Measurements from ENCODE around the gene TMUB2. TPM values are rescaled to one million over a fixed set of nuclear protein-coding genes. Genes with fewer than 3 reads are reported as not detected.

The TMUB2 gene
- total RNA-seq, 5 donors from 2014 or later (not counting 1 experiment from before 2014, with no cell fraction given): 42.0 to 46.6 (median 43.0) TPM

DNA sequence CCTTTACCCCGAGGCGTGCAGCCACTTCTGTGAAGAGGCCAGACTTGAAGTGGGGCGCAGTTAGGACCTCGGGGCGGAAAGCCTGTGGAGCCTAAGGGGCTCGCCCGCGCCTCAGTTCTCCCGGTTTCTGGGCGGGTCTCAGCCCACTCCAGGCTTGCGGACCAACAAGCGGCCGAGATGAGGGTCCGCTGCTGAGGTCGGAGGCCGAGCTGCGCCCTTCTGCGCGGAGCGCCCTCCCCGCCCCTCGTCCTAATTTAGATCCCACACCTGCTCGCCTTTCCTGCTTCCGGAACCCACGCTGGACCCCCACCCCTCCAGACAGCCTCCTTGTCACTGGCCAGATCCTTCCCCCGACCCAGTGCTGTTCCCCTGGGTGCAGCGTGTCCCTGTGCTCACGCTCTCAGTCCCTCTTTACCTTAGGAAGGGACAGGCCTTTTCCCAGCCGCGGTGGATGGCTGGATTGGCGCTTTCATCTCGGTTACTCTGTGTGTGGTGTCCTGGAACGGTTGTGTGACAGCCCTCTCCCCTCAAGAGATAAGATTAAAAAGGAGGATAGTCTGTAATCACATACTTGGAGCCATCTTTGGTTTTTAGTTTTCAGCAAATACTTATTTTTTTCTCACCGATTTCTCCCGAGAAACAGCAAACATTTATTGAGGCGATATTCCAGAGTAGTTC is 13.8 kb downstream of the TMUB2 start:
- DNase-seq (no peak), ATAC-seq (replicated peaks in 1 of 4) (no peak)
- Histone ChIP-seq H3K4me3 (ENCODE audit: control insufficient read depth in 1 of 2, extremely low read depth in 1 of 2, low read length in 1 of 2) (peak overlapping the region; percentile 84 to 86), H3K27ac (ENCODE audit: low read length) (peak overlapping the region; percentile 87), H3K9me3 (no peaks in the 10 kb centered on the region), H3K27me3 (replicated peaks in 1 of 2; ENCODE audit: control insufficient read depth in 2 of 2, extremely low read depth in 1 of 2, insufficient read depth in 2 of 2, low read length in 1 of 2) (no peaks in the 10 kb centered on the region), H3K4me1 (ENCODE audit: control insufficient read depth in 1 of 2, extremely low read depth in 1 of 2, insufficient read depth in 2 of 2, low read length in 2 of 2) (peaks cover 18 to 48% of the 10 kb centered on the region in 2 experiments), H3K36me3 (ENCODE audit: control insufficient read depth in 2 of 2, extremely low read depth in 1 of 2, insufficient read depth in 1 of 2, low read length in 1 of 2) (peaks cover 4 to 18% of the 10 kb centered on the region in 2 donors)
- 10% methylated on average over 29 of the region's 36 CpGs for WGBS (ENCODE audit: insufficient coverage)
- POLR2A ChIA-PET: interaction anchor here in 1 of 2 donors (0.6 kb wide), 1 partner anchor 8 kb away, joined by 3 read pairs; no protein-coding TSS in a partner anchor
- H3K4me3 Mint-ChIP-seq: peak overlapping the region; percentile 77 to 93 (median 88)
- no peaks in the 10 kb centered on the region for H3K9me3 Mint-ChIP-seq
- H3K27ac Mint-ChIP-seq: peak overlapping the region; percentile 83 to 95
- CTCF ChIA-PET: interaction anchor here in 1 of 2 donors (1.9 kb wide), 1 partner anchor 10 kb away, joined by 8 read pairs; no protein-coding TSS in a partner anchor
- peaks cover 39 to 49% (median 49%) of the 10 kb centered on the region in 3 donors for H3K4me1 Mint-ChIP-seq
- no peaks in the 10 kb centered on the region for H3K27me3 Mint-ChIP-seq
- H3K36me3 Mint-ChIP-seq: peaks cover 5% of the 10 kb centered on the region

- Histone ChIP-seq H3K4me3 (ENCODE audit: control insufficient read depth in 1 of 2, extremely low read depth in 1 of 2, low read length in 1 of 2) (no peak overlapping the region), H3K9me3 (no peaks in the 10 kb centered on the region), H3K4me1 (ENCODE audit: control insufficient read depth in 1 of 2, extremely low read depth in 1 of 2, insufficient read depth in 2 of 2, low read length in 2 of 2) (peaks cover 16 to 41% of the 10 kb centered on the region in 2 experiments), H3K27ac (ENCODE audit: low read length) (no peak overlapping the region), H3K27me3 (replicated peaks in 1 of 2; ENCODE audit: control insufficient read depth in 2 of 2, extremely low read depth in 1 of 2, insufficient read depth in 2 of 2, low read length in 1 of 2) (no peaks in the 10 kb centered on the region), H3K36me3 (ENCODE audit: control insufficient read depth in 2 of 2, extremely low read depth in 1 of 2, insufficient read depth in 1 of 2, low read length in 1 of 2) (peaks cover 0 to 12% of the 10 kb centered on the region in 2 donors)
- DNase-seq (no peak), ATAC-seq (replicated peaks in 1 of 4) (no peak)
- Mint-ChIP-seq H3K27me3 (no peaks in the 10 kb centered on the region), H3K4me1 (peaks cover 33 to 47% (median 44%) of the 10 kb centered on the region in 3 donors), H3K4me3 (no peak overlapping the region), H3K27ac (peak overlapping the region; percentile 78 to 80), H3K9me3 (no peaks in the 10 kb centered on the region), H3K36me3 (peaks cover 4% of the 10 kb centered on the region)
- ChIA-PET POLR2A (no interaction called here), CTCF (interaction anchor here in 1 of 2 donors (0.6 kb wide), 1 partner anchor 19 kb away, joined by 6 read pairs; no protein-coding TSS in a partner anchor)
- 91% methylated on average over 4 of the region's 4 CpGs for WGBS (ENCODE audit: insufficient coverage)
Observed at GRCh38 chr17:44202756-44203155, 16.0 kb downstream of the TMUB2 start.

DNA sequence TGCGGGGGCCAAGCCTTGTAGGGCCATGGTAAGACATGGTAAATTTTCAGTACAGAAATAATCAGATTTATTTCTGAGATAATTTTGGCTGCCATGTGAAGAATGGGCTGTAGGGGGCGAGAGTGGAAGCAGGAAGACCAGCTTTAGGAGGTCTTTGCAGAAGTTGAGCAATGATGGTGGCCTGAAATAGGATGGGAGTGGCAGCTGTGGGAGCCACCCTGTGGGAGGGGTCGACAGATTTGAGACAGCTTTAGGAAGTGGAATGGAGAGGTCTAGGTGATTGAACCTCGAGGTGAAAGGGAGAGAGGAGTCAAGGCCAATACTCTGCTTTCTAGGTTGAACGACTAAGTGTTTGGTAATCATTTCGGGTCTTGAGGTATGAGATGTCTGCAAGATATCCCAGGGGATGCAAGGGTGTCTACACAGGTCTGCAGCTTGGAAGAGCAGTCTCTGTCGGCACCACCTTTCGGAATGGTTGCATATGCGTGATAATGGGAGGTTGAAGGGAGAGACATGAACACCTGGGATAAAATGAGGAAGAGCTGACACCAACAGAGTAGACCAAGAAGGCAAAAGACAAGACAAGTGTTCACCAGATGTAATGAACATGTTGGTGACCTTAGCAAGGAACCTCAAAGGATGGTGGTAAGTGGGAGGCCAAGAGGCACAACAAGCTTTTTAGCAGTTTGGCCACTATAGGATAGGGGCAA is 17.1 kb downstream of the TMUB2 start:
- peaks cover 10 to 34% of the 10 kb centered on the region in 2 experiments for H3K4me1 ChIP-seq (ENCODE audit: control insufficient read depth in 1 of 2, extremely low read depth in 1 of 2, insufficient read depth in 2 of 2, low read length in 2 of 2)
- Mint-ChIP-seq H3K9me3 (no peaks in the 10 kb centered on the region), H3K36me3 (peaks cover 9% of the 10 kb centered on the region), H3K27me3 (no peaks in the 10 kb centered on the region), H3K4me1 (peaks cover 31 to 47% (median 45%) of the 10 kb centered on the region in 3 donors), H3K27ac (peak overlapping the region; percentile 78 to 80), H3K4me3 (no peak overlapping the region)
- WGBS (ENCODE audit: insufficient coverage): 56% methylated on average over 9 of the region's 9 CpGs
- CTCF ChIA-PET: interaction anchor here (0.5 to 1.4 kb wide), 6 partner anchors 17 to 1245 kb away, joined by 3 to 5 read pairs (median 4); partner anchors contain the start of genes GRN (in 1 of the 2) and TMUB2 (in 1 of the 2)
- POLR2A ChIA-PET: interaction anchor here in 1 of 2 donors (0.6 kb wide), 1 partner anchor 160 kb away, joined by 3 read pairs; the partner anchor contains the start of gene FAM171A2
- H3K36me3 ChIP-seq (ENCODE audit: control insufficient read depth in 2 of 2, extremely low read depth in 1 of 2, insufficient read depth in 1 of 2, low read length in 1 of 2): peaks cover 4 to 24% of the 10 kb centered on the region in 2 donors
- no peak overlapping the region for H3K4me3 ChIP-seq (ENCODE audit: control insufficient read depth in 1 of 2, extremely low read depth in 1 of 2, low read length in 1 of 2)
- no peak for ATAC-seq (replicated peaks in 1 of 4)
- H3K27me3 ChIP-seq (replicated peaks in 1 of 2; ENCODE audit: control insufficient read depth in 2 of 2, extremely low read depth in 1 of 2, insufficient read depth in 2 of 2, low read length in 1 of 2): no peaks in the 10 kb centered on the region
- H3K27ac ChIP-seq (ENCODE audit: low read length): no peak overlapping the region
- H3K9me3 ChIP-seq: no peaks in the 10 kb centered on the region
- DNase-seq: peak in 20 of 35 experiments; percentile 29 to 69 (median 42)

- DNase-seq (no peak), ATAC-seq (replicated peaks in 1 of 4) (no peak)
- no peaks in the 10 kb centered on the region for H3K9me3 Mint-ChIP-seq
- Histone ChIP-seq H3K9me3 (no peaks in the 10 kb centered on the region), H3K36me3 (ENCODE audit: control insufficient read depth in 2 of 2, extremely low read depth in 1 of 2, insufficient read depth in 1 of 2, low read length in 1 of 2) (peaks cover 10 to 29% of the 10 kb centered on the region in 2 donors), H3K27me3 (replicated peaks in 1 of 2; ENCODE audit: control insufficient read depth in 2 of 2, extremely low read depth in 1 of 2, insufficient read depth in 2 of 2, low read length in 1 of 2) (no peaks in the 10 kb centered on the region), H3K27ac (ENCODE audit: low read length) (no peak overlapping the region), H3K4me1 (ENCODE audit: control insufficient read depth in 1 of 2, extremely low read depth in 1 of 2, insufficient read depth in 2 of 2, low read length in 2 of 2) (peaks cover 11 to 39% of the 10 kb centered on the region in 2 experiments), H3K4me3 (ENCODE audit: control insufficient read depth in 1 of 2, extremely low read depth in 1 of 2, low read length in 1 of 2) (no peak overlapping the region)
- CTCF ChIA-PET: interaction anchor here (0.9 to 1.4 kb wide), 3 partner anchors 17 to 1108 kb away, joined by 3 to 5 read pairs (median 4); partner anchors contain the start of gene TMUB2 (in 1 of the 2)
- H3K27me3 Mint-ChIP-seq: no peaks in the 10 kb centered on the region
- POLR2A ChIA-PET: no interaction called here
- H3K36me3 Mint-ChIP-seq: peaks cover 9% of the 10 kb centered on the region
- H3K4me1 Mint-ChIP-seq: peaks cover 31 to 49% (median 45%) of the 10 kb centered on the region in 3 donors
- no peak overlapping the region for H3K4me3 Mint-ChIP-seq
- H3K27ac Mint-ChIP-seq: peak overlapping the region; percentile 8 to 69
- WGBS (ENCODE audit: insufficient coverage): 85% methylated on average over 4 of the region's 5 CpGs
Observed at GRCh38 chr17:44204441-44204882, 17.7 kb downstream of the TMUB2 start.

DNA sequence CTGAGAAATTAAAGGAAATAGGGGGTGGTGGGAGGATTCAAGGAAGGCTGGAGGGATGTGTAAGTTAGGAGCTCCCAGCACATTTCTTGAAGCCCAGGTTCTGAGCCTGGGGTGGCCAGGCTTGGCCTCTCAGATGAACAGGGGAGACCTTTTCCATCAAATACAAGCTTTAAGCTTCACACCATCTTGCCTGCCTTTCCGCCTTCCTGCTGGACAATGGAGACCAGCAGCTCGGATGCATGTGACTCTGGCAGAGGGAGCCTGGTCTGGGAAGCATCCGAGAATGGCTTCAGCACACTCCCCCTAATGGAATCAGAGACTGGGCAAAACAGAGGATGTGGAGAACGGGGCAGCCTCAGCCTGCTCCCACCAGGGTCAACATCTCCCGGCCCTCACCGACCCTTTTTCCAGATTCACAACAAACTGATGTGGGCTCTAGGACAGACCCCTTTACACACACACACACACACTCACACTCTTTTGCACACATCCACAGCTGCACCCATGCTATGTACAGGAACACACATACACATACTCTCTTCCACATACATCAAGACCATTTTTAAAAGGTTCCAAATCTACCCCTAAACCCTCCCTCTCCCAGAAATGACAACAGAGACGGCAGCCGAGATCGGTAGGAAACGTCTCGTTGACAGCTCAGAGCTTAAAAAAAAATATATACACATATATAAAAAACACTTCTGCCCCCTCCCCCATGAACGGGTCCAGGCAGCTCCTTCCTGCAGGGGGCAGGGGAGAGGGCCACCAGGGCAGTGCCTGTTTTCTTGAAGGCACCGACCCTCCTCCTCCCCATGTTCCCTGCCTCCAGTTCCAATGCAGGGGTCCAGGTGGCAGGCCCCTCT is 19.4 kb downstream of the TMUB2 start:
- Histone ChIP-seq H3K36me3 (ENCODE audit: control insufficient read depth in 2 of 2, extremely low read depth in 1 of 2, insufficient read depth in 1 of 2, low read length in 1 of 2) (peaks cover 19 to 42% of the 10 kb centered on the region in 2 donors), H3K4me3 (ENCODE audit: control insufficient read depth in 1 of 2, extremely low read depth in 1 of 2, low read length in 1 of 2) (no peak overlapping the region), H3K9me3 (no peaks in the 10 kb centered on the region), H3K27me3 (replicated peaks in 1 of 2; ENCODE audit: control insufficient read depth in 2 of 2, extremely low read depth in 1 of 2, insufficient read depth in 2 of 2, low read length in 1 of 2) (no peaks in the 10 kb centered on the region), H3K4me1 (ENCODE audit: control insufficient read depth in 1 of 2, extremely low read depth in 1 of 2, insufficient read depth in 2 of 2, low read length in 2 of 2) (peaks cover 13 to 48% of the 10 kb centered on the region in 2 experiments), H3K27ac (ENCODE audit: low read length) (no peak overlapping the region)
- Mint-ChIP-seq H3K36me3 (peaks cover 12% of the 10 kb centered on the region), H3K4me1 (peaks cover 35 to 54% (median 47%) of the 10 kb centered on the region in 3 donors), H3K9me3 (no peaks in the 10 kb centered on the region), H3K27ac (peak overlapping the region; percentile 21 to 59), H3K4me3 (no peak overlapping the region), H3K27me3 (no peaks in the 10 kb centered on the region)
- peak in 1 of 35 experiments; percentile 30 for DNase-seq
- CTCF ChIA-PET: interaction anchor here in 1 of 2 donors (0.6 to 1.3 kb wide), 4 partner anchors 10 to 144 kb away, joined by 3 to 5 read pairs (median 3); partner anchors contain the start of gene GRN
- 82% methylated on average over 8 of the region's 13 CpGs for WGBS (ENCODE audit: insufficient coverage)
- no peak for ATAC-seq (replicated peaks in 1 of 4)
- POLR2A ChIA-PET: no interaction called here
